HepG2 (cell line): ENCODE data around the gene SLC34A3. TPM values are rescaled to one million over a fixed set of nuclear protein-coding genes. Genes with fewer than 3 reads are reported as not detected.
A peak's percentile ranks its signal among the peaks of the same experiment; 100 is the strongest.

ENCODE experiments used
- AGO1 ChIP-seq: fragments of 200-400 bp; formaldehyde crosslinking; IDR thresholded peaks from 2 replicates; pipeline ENCODE4 v1.6.1; 2017; ENCODE audit warnings: mild to moderate bottlenecking, low read depth, low read length, moderate library complexity; ENCODE audit not compliant: poor library complexity, severe bottlenecking
- AGO2 ChIP-seq: fragments of 200-400 bp; formaldehyde crosslinking; optimal IDR thresholded peaks from 2 replicates; pipeline ENCODE3; 2017; ENCODE audit warnings: mild to moderate bottlenecking, low read depth, low read length, moderate library complexity
- AKAP8 ChIP-seq: sonication (generic); formaldehyde crosslinking; IDR thresholded peaks from 2 replicates; pipeline ENCODE4 v1.5.1; 2020; ENCODE audit warnings: mild to moderate bottlenecking, missing genetic modification reagents
- CAMTA2 ChIP-seq: sonication (generic); formaldehyde crosslinking; IDR thresholded peaks from 2 replicates; pipeline ENCODE4 v1.4.0; 2020; ENCODE audit warnings: mild to moderate bottlenecking, missing genetic modification reagents, borderline replicate concordance
- ETS1 ChIP-seq: sonication (generic); formaldehyde crosslinking; IDR thresholded peaks from 2 replicates; pipeline ENCODE4 v1.4.0; 2020; ENCODE audit warnings: missing genetic modification reagents
- FOXO1 ChIP-seq: sonication (generic); formaldehyde crosslinking; IDR thresholded peaks from 2 replicates; pipeline ENCODE4 v1.4.0; 2020; ENCODE audit warnings: missing genetic modification reagents
- GATAD1 ChIP-seq: IDR thresholded peaks from 2 replicates; pipeline ENCODE4 v1.6.1; 2016; ENCODE audit warnings: missing genetic modification reagents, missing compliant biosample characterization
- KLF16 ChIP-seq, 2 experiments: sonication (generic) in 1 of 2; formaldehyde crosslinking in 1 of 2; IDR thresholded peaks; 2 replicates each; pipeline versions ENCODE4 v1.6.1 to v1.8.0; 2016 to 2023; ENCODE audit warnings: missing genetic modification reagents in 2 of 2, missing compliant biosample characterization in 1 of 2
- MEF2D ChIP-seq: sonication (generic); formaldehyde crosslinking; IDR thresholded peaks from 2 replicates; pipeline ENCODE4 v1.5.1; 2020; ENCODE audit warnings: mild to moderate bottlenecking, missing genetic modification reagents
- MEIS1 ChIP-seq: sonication (generic); formaldehyde crosslinking; IDR thresholded peaks from 2 replicates; pipeline ENCODE4 v1.9.0; 2021; ENCODE audit warnings: mild to moderate bottlenecking, missing genetic modification reagents, moderate library complexity, borderline replicate concordance
- MIER2 ChIP-seq: IDR thresholded peaks from 2 replicates; pipeline ENCODE4 v1.6.1; 2016; ENCODE audit warnings: missing biosample characterization, missing genetic modification reagents
- MIER3 ChIP-seq: IDR thresholded peaks from 2 replicates; pipeline ENCODE4 v1.6.1; 2016; ENCODE audit warnings: missing compliant biosample characterization, borderline replicate concordance
- MLXIP ChIP-seq: sonication (generic); formaldehyde crosslinking; IDR thresholded peaks from 2 replicates; pipeline ENCODE4 v1.9.0; 2021; ENCODE audit warnings: missing genetic modification reagents, borderline replicate concordance
- NR2F6 ChIP-seq, 2 experiments: IDR thresholded peaks; 2 replicates each; pipeline ENCODE4 v1.6.1; 2016; ENCODE audit warnings: antibody characterized with exemption in 1 of 2, mild to moderate bottlenecking in 1 of 2
- PITX1 ChIP-seq: sonication (generic); formaldehyde crosslinking; IDR thresholded peaks from 2 replicates; pipeline ENCODE4 v1.5.1; 2020; ENCODE audit warnings: mild to moderate bottlenecking, missing genetic modification reagents
- SALL1 ChIP-seq: sonication (generic); formaldehyde crosslinking; IDR thresholded peaks from 2 replicates; pipeline ENCODE4 v1.8.0; 2022; ENCODE audit warnings: mild to moderate bottlenecking, missing genetic modification reagents
- TEF ChIP-seq: sonication (generic); formaldehyde crosslinking; IDR thresholded peaks from 2 replicates; pipeline ENCODE4 v1.5.0; 2020; ENCODE audit warnings: missing genetic modification reagents
- ZNF160 ChIP-seq: sonication (generic); formaldehyde crosslinking; IDR thresholded peaks from 2 replicates; pipeline ENCODE4 v1.8.0; 2022; ENCODE audit warnings: mild to moderate bottlenecking, inconsistent platforms, missing genetic modification reagents
- ZNF512B ChIP-seq: sonication (generic); formaldehyde crosslinking; IDR thresholded peaks from 2 replicates; pipeline ENCODE4 v1.5.1; 2020; ENCODE audit warnings: missing genetic modification reagents, mild to moderate bottlenecking, borderline replicate concordance
- ZNF546 ChIP-seq: sonication (generic); formaldehyde crosslinking; conservative IDR thresholded peaks from 2 replicates; pipeline ENCODE4 v1.8.1; 2023; ENCODE audit warnings: mild to moderate bottlenecking, missing genetic modification reagents
- ZNF557 ChIP-seq: sonication (generic); formaldehyde crosslinking; IDR thresholded peaks from 2 replicates; pipeline ENCODE4 v1.4.0; 2020; ENCODE audit warnings: missing genetic modification reagents
- ZNF772 ChIP-seq: sonication (generic); formaldehyde crosslinking; IDR thresholded peaks from 2 replicates; pipeline ENCODE4 v1.5.0; 2020; ENCODE audit warnings: mild to moderate bottlenecking, missing genetic modification reagents
- polyA plus RNA-seq, 8 experiments: library from polyadenylated mRNA; depleted of rRNA in 3 of 8; stranded (reverse) in 7 of 8; unstranded in 1 of 8; fragments of >200 nt; fragmentation: Illumina TruSeq in 4 of 8; extraction: Trizol in 4 of 8; gene quantifications; 2 replicates each; pipeline versions ENCODE4 v1.2.1 to v1.2.3, GENCODE V29; 2011 to 2016; ENCODE audit warnings: low read depth in 4 of 8, missing spikeins in 1 of 8, mixed read lengths in 1 of 8; ENCODE audit not compliant: insufficient read depth in 1 of 8
- total RNA-seq, 5 experiments: library from RNA; depleted of rRNA; stranded (reverse); fragments of >200 nt; fragmentation: Illumina TruSeq; extraction: Trizol; gene quantifications; 2 replicates each; pipeline ENCODE4 v1.2.3, GENCODE V29; 2016; ENCODE audit warnings: low read depth in 1 of 5

The SLC34A3 gene
- total and polyA plus RNA-seq, 2 of the 13 experiments (the other 11 are each of a cell fraction or from before 2014, with no cell fraction given) = 0.07 to 1.0 TPM

GRCh38 chr9:137242269-137243203 is 11.8 kb downstream of the SLC34A3 start (continued):
- 0 out of 2 replicates have a peak, but pooled peaks have one; percentile 12 for TF ChIP-seq MEIS1
- TF ChIP-seq KLF16 (CRISPR knock-in tag; IDR thresholded peaks at IDR 0.05) = 0 out of 4 replicates have a peak, but pooled peaks of 1 of the 2 experiments have one; percentile 5
- no peak for TF ChIP-seq MLXIP (CRISPR knock-in tag)
- TF ChIP-seq MIER3 (CRISPR knock-in tag) = no peak
- TF ChIP-seq ETS1 (CRISPR knock-in tag) = no peak
- peak; percentile 5; the same call in 1 of the 2 replicates for TF ChIP-seq ZNF160 (CRISPR knock-in tag)
- no peak for TF ChIP-seq ZNF772
- 0 out of 2 replicates have a peak, but pooled peaks have one; percentile 5 for TF ChIP-seq NR2F6 (IDR thresholded peaks at IDR 0.05)
- TF ChIP-seq NR2F6 (CRISPR knock-in tag; IDR thresholded peaks at IDR 0.05) = no peak
- no peak for TF ChIP-seq FOXO1
- TF ChIP-seq ZNF546 (CRISPR knock-in tag) = no peak
- no peak for TF ChIP-seq MIER2 (CRISPR knock-in tag)
- no peak for TF ChIP-seq CAMTA2 (CRISPR knock-in tag)
- TF ChIP-seq TEF (CRISPR knock-in tag) = no peak
- no peak for TF ChIP-seq PITX1
- no peak for TF ChIP-seq AGO2
- no peak for TF ChIP-seq ZNF512B (CRISPR knock-in tag)
- TF ChIP-seq SALL1 (CRISPR knock-in tag) = no peak
- no peak for TF ChIP-seq AGO1
- TF ChIP-seq AKAP8 (CRISPR knock-in tag) = no peak
- TF ChIP-seq ZNF557 (CRISPR knock-in tag) = no peak
- 0 out of 2 replicates have a peak, but pooled peaks have one; percentile 25 for TF ChIP-seq MEF2D (CRISPR knock-in tag)
- no peak for TF ChIP-seq GATAD1 (CRISPR knock-in tag)
